ENCODE data around the gene NANS.

DNA sequence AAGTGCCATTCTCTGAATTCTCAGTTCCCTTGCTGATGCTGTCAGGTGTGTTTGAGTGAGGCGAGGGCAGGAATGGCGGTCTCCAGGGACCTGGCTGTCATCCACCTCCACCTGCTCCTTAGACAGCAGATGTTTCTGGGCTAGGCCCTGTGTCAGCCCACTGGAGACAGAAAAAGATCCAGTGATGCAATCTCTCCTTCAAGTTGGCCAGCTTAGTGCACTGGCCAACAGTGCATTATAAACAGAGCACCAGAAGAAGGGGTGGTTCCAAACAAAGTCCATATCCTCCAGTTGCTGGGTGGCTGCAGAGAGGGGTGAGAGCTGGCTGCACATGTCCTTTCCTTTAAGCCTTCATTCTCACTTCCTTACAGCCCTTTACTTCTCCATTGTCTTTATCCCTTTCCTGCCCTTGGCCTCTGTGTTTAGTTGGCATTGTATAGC lies 26.5 kb downstream of the NANS start:
- no peak for TF ChIP-seq POLR2A (IDR thresholded peaks at IDR 0.05)
- TF ChIP-seq, protein P1, sequence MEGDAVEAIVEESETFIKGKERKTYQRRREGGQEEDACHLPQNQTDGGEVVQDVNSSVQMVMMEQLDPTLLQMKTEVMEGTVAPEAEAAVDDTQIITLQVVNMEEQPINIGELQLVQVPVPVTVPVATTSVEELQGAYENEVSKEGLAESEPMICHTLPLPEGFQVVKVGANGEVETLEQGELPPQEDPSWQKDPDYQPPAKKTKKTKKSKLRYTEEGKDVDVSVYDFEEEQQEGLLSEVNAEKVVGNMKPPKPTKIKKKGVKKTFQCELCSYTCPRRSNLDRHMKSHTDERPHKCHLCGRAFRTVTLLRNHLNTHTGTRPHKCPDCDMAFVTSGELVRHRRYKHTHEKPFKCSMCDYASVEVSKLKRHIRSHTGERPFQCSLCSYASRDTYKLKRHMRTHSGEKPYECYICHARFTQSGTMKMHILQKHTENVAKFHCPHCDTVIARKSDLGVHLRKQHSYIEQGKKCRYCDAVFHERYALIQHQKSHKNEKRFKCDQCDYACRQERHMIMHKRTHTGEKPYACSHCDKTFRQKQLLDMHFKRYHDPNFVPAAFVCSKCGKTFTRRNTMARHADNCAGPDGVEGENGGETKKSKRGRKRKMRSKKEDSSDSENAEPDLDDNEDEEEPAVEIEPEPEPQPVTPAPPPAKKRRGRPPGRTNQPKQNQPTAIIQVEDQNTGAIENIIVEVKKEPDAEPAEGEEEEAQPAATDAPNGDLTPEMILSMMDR (IDR thresholded peaks at IDR 0.05) = no peak

All from tibial nerve (tissue), 3 donors.